Measurements from ENCODE around the gene RAD54L.
"Not testable (repeated sequence)": the region's sequence is repeated elsewhere in the genome, so short reads cannot be mapped to it uniquely, and the experiment has no call there.

Gene RAD54L

GRCh38 chr1:46241733-46242132 is 5.8 kb upstream of the RAD54L start:
- not testable (repeated sequence) for DNase-seq (ENCODE audit: low spot score)

- no peak for DNase-seq (ENCODE audit: low spot score)
Measured at GRCh38 chr1:46242918-46243317, 4.6 kb upstream of the RAD54L start.

GRCh38 chr1:46243831-46244230 is 3.7 kb upstream of the RAD54L start:
- DNase-seq (ENCODE audit: low spot score), result not testable (repeated sequence)

- DNase-seq (ENCODE audit: low spot score), result peak; percentile 40
Measured at GRCh38 chr1:46244656-46245371, 2.7 kb upstream of the RAD54L start.

- not testable (repeated sequence) for DNase-seq (ENCODE audit: low spot score)
Measured at GRCh38 chr1:46246136-46246535, 1.4 kb upstream of the RAD54L start.

GRCh38 chr1:46246548-46247435 is 771 bp upstream of the RAD54L start:
- peak; percentile 17 for DNase-seq (ENCODE audit: low spot score)

GRCh38 chr1:46248122-46248920 is 758 bp downstream of the RAD54L start:
- DNase-seq (ENCODE audit: low spot score), result peak; percentile 25

- DNase-seq (ENCODE audit: low spot score), result no peak
Measured at GRCh38 chr1:46254668-46255067, 7.1 kb downstream of the RAD54L start.

GRCh38 chr1:46256523-46256922 is 9.0 kb downstream of the RAD54L start:
- no peak for DNase-seq (ENCODE audit: low spot score)

GRCh38 chr1:46262508-46262907 is 14.9 kb downstream of the RAD54L start:
- DNase-seq (ENCODE audit: low spot score), result no peak

GRCh38 chr1:46263146-46263545 is 15.6 kb downstream of the RAD54L start:
- DNase-seq (ENCODE audit: low spot score), result no peak

GRCh38 chr1:46268578-46268977 is 21.0 kb downstream of the RAD54L start:
- no peak for DNase-seq (ENCODE audit: low spot score)

- no peak for DNase-seq (ENCODE audit: low spot score)
Measured at GRCh38 chr1:46274225-46275029, 26.9 kb downstream of the RAD54L start.

GRCh38 chr1:46275030-46275337 is 27.4 kb downstream of the RAD54L start:
- no peak for DNase-seq (ENCODE audit: low spot score)

- DNase-seq (ENCODE audit: low spot score), result no peak
Measured at GRCh38 chr1:46277658-46278373, 30.3 kb downstream of the RAD54L start.

GRCh38 chr1:46278807-46279206 is 31.2 kb downstream of the RAD54L start:
- no peak for DNase-seq (ENCODE audit: low spot score)

- DNase-seq (ENCODE audit: low spot score), result no peak
Measured at GRCh38 chr1:46280092-46280491, 32.5 kb downstream of the RAD54L start.

GRCh38 chr1:46281021-46281420 is 33.5 kb downstream of the RAD54L start:
- DNase-seq (ENCODE audit: low spot score), result no peak

GRCh38 chr1:46284058-46284457 is 36.5 kb downstream of the RAD54L start:
- DNase-seq (ENCODE audit: low spot score), result no peak

GRCh38 chr1:46284597-46285564 is 37.3 kb downstream of the RAD54L start:
- no peak for DNase-seq (ENCODE audit: low spot score)
